Left colon (tissue), 2 donors: ENCODE results near the gene GRM8. TPM values are rescaled to one million over a fixed set of nuclear protein-coding genes. Genes with fewer than 3 reads are reported as not detected.
A peak's percentile ranks its signal among the peaks of the same experiment; 100 is the strongest.

Experiments
- ATAC-seq: fragments of 200-7000 bp; cut with Tn5 transposase; one replicate; pipeline ENCODE4 v1.9.1; 2020; ENCODE audit warnings: mild to moderate bottlenecking, moderate library complexity
- DNase-seq, 2 donors: peaks; one replicate each; pipeline ENCODE4 v3.0.0-alpha.2; 2020
- intact Hi-C, 2 donors: fragments of 100-400 bp; cut with DNase I in 1 of 2; cut with micrococcal nuclease in 1 of 2; formaldehyde crosslinking; loops; one replicate each; pipeline versions ENCODE4 v1.11.2 to v1.14.0; 2022; cut with DNase I, micrococcal nuclease
- total RNA-seq, 2 donors: library from RNA; stranded (reverse); fragmentation: NEBNext Ultra II Directional; extraction: Animal tissue kit (Norgen Biotek cat#: 25700); gene quantifications; one replicate each; pipeline ENCODE4 v1.2.1, GENCODE V29; 2021
- donor health status: DM: no; HTN: no; CAD: no.
- donor health status: DM: yes; HTN: yes; CAD: no.

The GRM8 gene
- total RNA-seq, 2 donors from 2014 or later = 3.3 to 5.1 TPM

GRCh38 chr7:127158659-127159058 is 94.1 kb downstream of the GRM8 start:
- intact Hi-C loops = no loop called here
- no peak for DNase-seq
- ATAC-seq = no peak

- ATAC-seq (peak; percentile 17), DNase-seq (no peak)
- intact Hi-C loops = no loop called here
Measured at GRCh38 chr7:127154958-127155357, 97.8 kb downstream of the GRM8 start.

- ATAC-seq = no peak
- intact Hi-C loops = no loop called here
- no peak for DNase-seq
Measured at GRCh38 chr7:127154101-127154500, 98.6 kb downstream of the GRM8 start.

- DNase-seq (no peak), ATAC-seq (no peak)
- intact Hi-C loops = no loop called here
Measured at GRCh38 chr7:127153315-127153714, 99.4 kb downstream of the GRM8 start.

- no peak for ATAC-seq
- no peak for DNase-seq
- intact Hi-C loops = no loop called here
Measured at GRCh38 chr7:127152423-127152822, 100.3 kb downstream of the GRM8 start.

- DNase-seq = no peak
- no peak for ATAC-seq
- intact Hi-C loops = no loop called here
Measured at GRCh38 chr7:127151379-127151778, 101.4 kb downstream of the GRM8 start.

GRCh38 chr7:127150543-127150942 is 102.2 kb downstream of the GRM8 start:
- ATAC-seq (no peak), DNase-seq (no peak)
- intact Hi-C loops = no loop called here

GRCh38 chr7:127146746-127147536 is 105.8 kb downstream of the GRM8 start:
- DNase-seq (no peak), ATAC-seq (no peak)
- intact Hi-C loops = no loop called here

- DNase-seq (no peak), ATAC-seq (no peak)
- intact Hi-C loops = no loop called here
Measured at GRCh38 chr7:127137146-127137545, 115.6 kb downstream of the GRM8 start.

GRCh38 chr7:127135871-127136485 is 116.8 kb downstream of the GRM8 start:
- intact Hi-C loops = no loop called here
- no peak for ATAC-seq

GRCh38 chr7:127123220-127123619 is 129.5 kb downstream of the GRM8 start:
- intact Hi-C loops = no loop called here
- DNase-seq (no peak), ATAC-seq (no peak)

More at GRCh38 chr7:127135871-127136485, 116.8 kb downstream of the GRM8 start:
- no peak for DNase-seq

GRCh38 chr7:127119517-127119916 is 133.2 kb downstream of the GRM8 start:
- DNase-seq (no peak), ATAC-seq (no peak)
- intact Hi-C loops = no loop called here

- no peak for ATAC-seq
- intact Hi-C loops = no loop called here
- no peak for DNase-seq
Measured at GRCh38 chr7:127114742-127115265, 137.9 kb downstream of the GRM8 start.

- intact Hi-C loops = no loop called here
- DNase-seq (peak in 1 of 2 donors; percentile 52), ATAC-seq (peak; percentile 86)
Measured at GRCh38 chr7:127107601-127108007, 145.1 kb downstream of the GRM8 start.

- intact Hi-C loops = no loop called here
- DNase-seq (no peak), ATAC-seq (no peak)
Measured at GRCh38 chr7:127093340-127093739, 159.4 kb downstream of the GRM8 start.

- intact Hi-C loops = no loop called here
- ATAC-seq (no peak), DNase-seq (no peak)
Measured at GRCh38 chr7:127091620-127092019, 161.1 kb downstream of the GRM8 start.

GRCh38 chr7:127089146-127089545 is 163.6 kb downstream of the GRM8 start:
- DNase-seq (no peak), ATAC-seq (no peak)
- intact Hi-C loops = no loop called here

GRCh38 chr7:127081539-127081938 is 171.2 kb downstream of the GRM8 start:
- no peak for DNase-seq
- no peak for ATAC-seq
- intact Hi-C loops = no loop called here

GRCh38 chr7:127080576-127080975 is 172.2 kb downstream of the GRM8 start:
- intact Hi-C loops = no loop called here
- no peak for ATAC-seq
- no peak for DNase-seq

GRCh38 chr7:127066974-127067373 is 185.8 kb downstream of the GRM8 start:
- ATAC-seq (peak; percentile 60), DNase-seq (peak in 1 of 2 donors; percentile 42)
- intact Hi-C loops = no loop called here
